ENCODE data around the gene CD47.
A peak's percentile ranks its signal among the peaks of the same experiment; 100 is the strongest.

Gene CD47

DNA sequence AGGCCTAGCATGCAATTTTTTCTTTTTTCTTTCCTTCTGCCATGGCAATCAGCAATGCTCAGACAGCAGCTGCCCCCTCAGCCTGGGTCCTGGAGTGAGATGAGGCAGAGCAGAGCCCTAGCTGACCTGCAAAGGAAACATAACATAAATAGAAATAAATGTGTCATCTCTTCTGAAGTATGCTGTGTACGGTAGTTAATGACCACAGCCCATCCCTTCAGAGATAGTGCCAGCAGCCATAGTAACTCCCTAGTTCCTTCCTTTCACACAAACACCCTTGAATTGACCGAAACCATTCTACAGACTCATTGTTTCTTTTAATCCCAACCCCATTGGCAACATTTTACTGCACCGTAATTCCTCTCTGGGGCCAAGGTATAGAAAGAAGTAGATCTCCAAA is 8.4 kb upstream of the CD47 start:
- Histone ChIP-seq H3K36me3 (ENCODE audit: insufficient read depth, low read length) (no peaks in the 10 kb centered on the region), H3K9ac (ENCODE audit: low read depth, low read length, poor library complexity, severe bottlenecking) (peak overlapping the region; percentile 29), H3K79me2 (ENCODE audit: insufficient read depth, low read length) (no peaks in the 10 kb centered on the region), H3F3A (ENCODE audit: low read depth) (no peaks in the 10 kb centered on the region), H4K20me1 (ENCODE audit: insufficient read depth, low read length, poor library complexity, severe bottlenecking) (no peaks in the 10 kb centered on the region), H3K27me3 (ENCODE audit: insufficient read depth, low read length, poor library complexity, severe bottlenecking) (no peaks in the 10 kb centered on the region), H3K9me2 (replicated peaks; ENCODE audit: low read depth, low read length) (no peaks in the 10 kb centered on the region), H3K4me2 (ENCODE audit: low read depth, low read length, poor library complexity, severe bottlenecking) (peak overlapping the region; percentile 46), H3K9me3 (ENCODE audit: insufficient read depth, low read depth, low read length) (no peaks in the 10 kb centered on the region), H2AFZ (ENCODE audit: low read length) (0 out of 2 replicates have a peak overlapping the region, but pooled peaks have one; percentile 7), H3K4me3 (ENCODE audit: low read length, poor library complexity, severe bottlenecking) (peak overlapping the region; percentile 10), H3K4me1 (ENCODE audit: insufficient read depth, low read length, poor library complexity, severe bottlenecking) (peaks cover 37% of the 10 kb centered on the region)
- TF ChIP-seq EZH2phosphoT487 (IDR thresholded peaks at IDR 0.05; ENCODE audit: borderline replicate concordance) = no peak
- TF ChIP-seq, protein P1, sequence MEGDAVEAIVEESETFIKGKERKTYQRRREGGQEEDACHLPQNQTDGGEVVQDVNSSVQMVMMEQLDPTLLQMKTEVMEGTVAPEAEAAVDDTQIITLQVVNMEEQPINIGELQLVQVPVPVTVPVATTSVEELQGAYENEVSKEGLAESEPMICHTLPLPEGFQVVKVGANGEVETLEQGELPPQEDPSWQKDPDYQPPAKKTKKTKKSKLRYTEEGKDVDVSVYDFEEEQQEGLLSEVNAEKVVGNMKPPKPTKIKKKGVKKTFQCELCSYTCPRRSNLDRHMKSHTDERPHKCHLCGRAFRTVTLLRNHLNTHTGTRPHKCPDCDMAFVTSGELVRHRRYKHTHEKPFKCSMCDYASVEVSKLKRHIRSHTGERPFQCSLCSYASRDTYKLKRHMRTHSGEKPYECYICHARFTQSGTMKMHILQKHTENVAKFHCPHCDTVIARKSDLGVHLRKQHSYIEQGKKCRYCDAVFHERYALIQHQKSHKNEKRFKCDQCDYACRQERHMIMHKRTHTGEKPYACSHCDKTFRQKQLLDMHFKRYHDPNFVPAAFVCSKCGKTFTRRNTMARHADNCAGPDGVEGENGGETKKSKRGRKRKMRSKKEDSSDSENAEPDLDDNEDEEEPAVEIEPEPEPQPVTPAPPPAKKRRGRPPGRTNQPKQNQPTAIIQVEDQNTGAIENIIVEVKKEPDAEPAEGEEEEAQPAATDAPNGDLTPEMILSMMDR (conservative IDR thresholded peaks at IDR 0.05; ENCODE audit: low read length) = no peak

DNA sequence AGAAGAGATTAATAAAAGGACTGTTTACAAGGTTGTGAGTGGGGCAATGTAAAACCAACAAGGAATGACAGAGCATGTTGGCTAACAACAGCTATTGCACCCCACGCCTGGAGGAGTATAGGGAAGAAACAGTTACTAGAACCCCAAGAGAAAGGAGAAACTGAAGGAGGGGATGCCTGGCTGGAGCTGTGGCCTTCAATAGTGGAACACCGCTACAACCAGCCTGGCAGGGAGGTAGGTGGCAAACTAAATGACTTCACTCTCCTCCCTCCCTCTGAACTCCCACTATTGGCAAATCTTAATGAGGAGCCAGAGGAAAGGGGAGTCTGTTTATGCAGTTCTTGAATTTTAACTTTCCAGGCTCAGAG is 7.2 kb upstream of the CD47 start:
- H4K20me1 ChIP-seq (ENCODE audit: insufficient read depth, low read length, poor library complexity, severe bottlenecking) = no peaks in the 10 kb centered on the region
- H3K9ac ChIP-seq (ENCODE audit: low read depth, low read length, poor library complexity, severe bottlenecking) = no peak overlapping the region
- H3K36me3 ChIP-seq (ENCODE audit: insufficient read depth, low read length) = no peaks in the 10 kb centered on the region
- H3F3A ChIP-seq (ENCODE audit: low read depth) = no peaks in the 10 kb centered on the region
- peaks cover 48% of the 10 kb centered on the region for H3K4me1 ChIP-seq (ENCODE audit: insufficient read depth, low read length, poor library complexity, severe bottlenecking)
- no peaks in the 10 kb centered on the region for H3K9me2 ChIP-seq (replicated peaks; ENCODE audit: low read depth, low read length)
- no peak overlapping the region for H3K4me3 ChIP-seq (ENCODE audit: low read length, poor library complexity, severe bottlenecking)
- H3K9me3 ChIP-seq (ENCODE audit: insufficient read depth, low read depth, low read length) = no peaks in the 10 kb centered on the region
- TF ChIP-seq, protein P1 (conservative IDR thresholded peaks at IDR 0.05; ENCODE audit: low read length) = no peak
- no peak for TF ChIP-seq EZH2phosphoT487 (IDR thresholded peaks at IDR 0.05; ENCODE audit: borderline replicate concordance)
- H2AFZ ChIP-seq (ENCODE audit: low read length) = no peak overlapping the region
- no peaks in the 10 kb centered on the region for H3K27me3 ChIP-seq (ENCODE audit: insufficient read depth, low read length, poor library complexity, severe bottlenecking)
- no peaks in the 10 kb centered on the region for H3K79me2 ChIP-seq (ENCODE audit: insufficient read depth, low read length)
- H3K4me2 ChIP-seq (ENCODE audit: low read depth, low read length, poor library complexity, severe bottlenecking) = no peak overlapping the region

- TF ChIP-seq, protein P1 (conservative IDR thresholded peaks at IDR 0.05; ENCODE audit: low read length) = no peak
- TF ChIP-seq EZH2phosphoT487 (IDR thresholded peaks at IDR 0.05; ENCODE audit: borderline replicate concordance) = no peak
- Histone ChIP-seq H2AFZ (ENCODE audit: low read length) (no peak overlapping the region), H3K27me3 (ENCODE audit: insufficient read depth, low read length, poor library complexity, severe bottlenecking) (no peaks in the 10 kb centered on the region), H4K20me1 (ENCODE audit: insufficient read depth, low read length, poor library complexity, severe bottlenecking) (no peaks in the 10 kb centered on the region), H3K4me3 (ENCODE audit: low read length, poor library complexity, severe bottlenecking) (no peak overlapping the region), H3K79me2 (ENCODE audit: insufficient read depth, low read length) (no peaks in the 10 kb centered on the region), H3K36me3 (ENCODE audit: insufficient read depth, low read length) (no peaks in the 10 kb centered on the region), H3K9me3 (ENCODE audit: insufficient read depth, low read depth, low read length) (no peaks in the 10 kb centered on the region), H3K4me2 (ENCODE audit: low read depth, low read length, poor library complexity, severe bottlenecking) (no peak overlapping the region), H3F3A (ENCODE audit: low read depth) (no peaks in the 10 kb centered on the region), H3K9me2 (replicated peaks; ENCODE audit: low read depth, low read length) (no peaks in the 10 kb centered on the region), H3K9ac (ENCODE audit: low read depth, low read length, poor library complexity, severe bottlenecking) (peak overlapping the region; percentile 12), H3K4me1 (ENCODE audit: insufficient read depth, low read length, poor library complexity, severe bottlenecking) (peaks cover 53% of the 10 kb centered on the region)
These were observed 6.6 kb upstream of the CD47 start for GRCh38 chr3:108097322-108098002.

Data from Loucy (cell line).